HCT116 (cell line): ENCODE data around the gene ZNF91. TPM values are rescaled to one million over a fixed set of nuclear protein-coding genes. Genes with fewer than 3 reads are reported as not detected.
A peak's percentile ranks its signal among the peaks of the same experiment; 100 is the strongest.

Experiments used
- ATAC-seq: fragments of 200-7000 bp; cut with Tn5 transposase; 2 replicates; pipeline ENCODE4 v1.9.1; 2020; ENCODE audit warnings: mild to moderate bottlenecking, moderate library complexity
- BruUV-seq: library from RNA; stranded (reverse); fragments of 400-500 nt; replicated peaks from 2 replicates; lab custom pipeline; 2021; lab: Mats Ljungman, UMichigan
- CTCF ChIA-PET: fragments of 300-600 bp; sonication (Branson Sonifier 250); formaldehyde crosslinking; loops from one replicate; lab custom pipeline; 2021; ENCODE audit warnings: antibody characterized with exemption; lab: Charles Lee
- POLR2A ChIA-PET: fragments of 300-600, 350-600 bp; sonication (Branson Sonifier 250); formaldehyde crosslinking; loops from one replicate; lab custom pipeline; 2021; ENCODE audit warnings: antibody characterized with exemption; lab: Charles Lee
- RAD21 ChIA-PET, 2 experiments: fragments of 300-600 bp; sonication (Branson Sonifier 250); formaldehyde crosslinking; loops; one replicate each; lab custom pipeline; 2023; ENCODE audit warnings: low total read pairs in 2 of 2; ENCODE audit not compliant: uncharacterized antibody in 2 of 2, unreplicated experiment in 2 of 2, low non-redundant PET in 1 of 2; lab: Charles Lee
- DNase-seq: peaks from one replicate; pipeline ENCODE4 v3.0.0-alpha.2; 2010; ENCODE audit warnings: low read depth, low spot score
- H2AFZ ChIP-seq: fragments of 200-600 bp; shearing (Covaris generic), sonication (generic); 2 replicates; pipeline ENCODE4 v1.6.1; 2017; ENCODE audit warnings: low read depth, mixed run types, mixed read lengths, antibody characterized with exemption, low read length; ENCODE audit not compliant: poor library complexity, severe bottlenecking
- H3K27ac ChIP-seq: 2 replicates; pipeline ENCODE4 v1.5.1; 2012; ENCODE audit warnings: low read depth, low read length
- H3K27me3 ChIP-seq: fragments of 200-600 bp; sonication (generic); 2 replicates; pipeline ENCODE4 v1.6.1; 2016; ENCODE audit warnings: mixed run types, low read length, mixed read lengths; ENCODE audit not compliant: insufficient read depth
- H3K36me3 ChIP-seq, 2 experiments: fragments of 200-500 bp in 1 of 2; fragments of 200-600 bp in 1 of 2; sonication (Bioruptor generic) in 1 of 2; sonication (generic) in 1 of 2; 2 replicates each; pipeline versions ENCODE4 v1.5.1 to v1.6.1; 2014 to 2016; ENCODE audit warnings: low read length in 2 of 2, inconsistent platforms in 1 of 2, mixed read lengths in 1 of 2, mixed run types in 1 of 2; ENCODE audit not compliant: insufficient read depth in 2 of 2, control insufficient read depth in 1 of 2
- H3K4me1 ChIP-seq, 2 experiments: fragments of 200-600 bp in 1 of 2; sonication (generic) in 1 of 2; 2 replicates each; pipeline versions ENCODE4 v1.5.1 to v1.6.1; 2012 to 2017; ENCODE audit warnings: low read length in 2 of 2, inconsistent platforms in 1 of 2, mild to moderate bottlenecking in 1 of 2, mixed read lengths in 1 of 2, mixed run types in 1 of 2, moderate library complexity in 1 of 2; ENCODE audit not compliant: insufficient read depth in 2 of 2, control insufficient read depth in 1 of 2
- H3K4me2 ChIP-seq: fragments of 200-600 bp; sonication (generic); 2 replicates; pipeline ENCODE4 v1.6.1; 2017; ENCODE audit warnings: mixed run types, low read length, mixed read lengths
- H3K4me3 ChIP-seq, 2 experiments: fragments of 200-600 bp in 1 of 2; sonication (generic) in 1 of 2; replicated peaks in 1 of 2; 2 replicates each; pipeline ENCODE4 v1.5.1; 2011 to 2016; ENCODE audit warnings: low read length in 2 of 2, control low read depth in 1 of 2, low read depth in 1 of 2, mild to moderate bottlenecking in 1 of 2, mixed read lengths in 1 of 2, mixed run types in 1 of 2
- H3K79me2 ChIP-seq: fragments of 200-600 bp; sonication (generic); 2 replicates; pipeline ENCODE4 v1.6.1; 2017; ENCODE audit warnings: mild to moderate bottlenecking, mixed run types, low read length, moderate library complexity, mixed read lengths; ENCODE audit not compliant: insufficient read depth
- H3K9ac ChIP-seq: fragments of 200-600 bp; sonication (generic); 2 replicates; pipeline ENCODE4 v1.6.1; 2016; ENCODE audit warnings: low read length, mixed read lengths
- H3K9me2 ChIP-seq: fragments of 200-600 bp; sonication (generic), shearing (Covaris generic); 2 replicates; pipeline ENCODE4 v1.6.1; 2017; ENCODE audit warnings: mixed run types, mild to moderate bottlenecking, moderate library complexity; ENCODE audit not compliant: insufficient read depth
- H3K9me3 ChIP-seq, 2 experiments: fragments of 200-500 bp in 1 of 2; fragments of 200-600 bp in 1 of 2; sonication (Bioruptor generic) in 1 of 2; sonication (generic) in 1 of 2; 2 replicates each; pipeline ENCODE4 v1.6.1; 2014 to 2017; ENCODE audit warnings: low read length in 2 of 2, mixed read lengths in 2 of 2, inconsistent platforms in 1 of 2, low read depth in 1 of 2, mild to moderate bottlenecking in 1 of 2, mixed run types in 1 of 2, moderate library complexity in 1 of 2; ENCODE audit not compliant: control insufficient read depth in 1 of 2, insufficient read depth in 1 of 2
- H4K20me1 ChIP-seq: fragments of 200-600 bp; sonication (generic), shearing (Covaris generic); 2 replicates; pipeline ENCODE4 v1.6.1; 2017; ENCODE audit warnings: mixed run types, mild to moderate bottlenecking, moderate library complexity; ENCODE audit not compliant: insufficient read depth
- CBX3 ChIP-seq: IDR thresholded peaks from 2 replicates; pipeline ENCODE4 v1.6.1; 2012; ENCODE audit warnings: low read depth
- POLR2A ChIP-seq: IDR thresholded peaks from 2 replicates; pipeline ENCODE4 v1.7.0; 2011; ENCODE audit warnings: borderline replicate concordance; ENCODE audit not compliant: insufficient read depth, insufficient read length; ENCODE audit errors: extremely low read depth
- POLR2AphosphoS5 ChIP-seq: IDR thresholded peaks from 2 replicates; pipeline ENCODE4 v1.6.1; 2011; ENCODE audit warnings: mild to moderate bottlenecking, low read depth, low read length, moderate library complexity
- RAD21 ChIP-seq: IDR thresholded peaks from 2 replicates; pipeline ENCODE4 v1.6.1; 2012; ENCODE audit warnings: low read depth, mild to moderate bottlenecking
- YY1 ChIP-seq: IDR thresholded peaks from 2 replicates; pipeline ENCODE4 v1.6.1; 2011; ENCODE audit warnings: low read length, low read depth, moderate library complexity, mild to moderate bottlenecking; ENCODE audit not compliant: insufficient replicate concordance; ENCODE audit errors: extremely low read depth
- intact Hi-C: fragments of 100-400 bp; cut with micrococcal nuclease; formaldehyde crosslinking; loops from 2 replicates; pipeline ENCODE4 v1.10.0; 2022
- total RNA-seq: library from RNA; stranded (reverse); gene quantifications from one replicate; pipeline ENCODE4 v1.2.1, GENCODE V29; 2021; ENCODE audit not compliant: unreplicated experiment
- TF ChIP-seq, protein P1 (sequence below): IDR thresholded peaks from 2 replicates; pipeline ENCODE4 v1.6.1; 2012; ENCODE audit warnings: low read depth
- TF ChIP-seq, protein P2 (sequence below), 3 experiments: fragments of 200-600 bp in 1 of 3; sonication (generic) in 1 of 3; IDR thresholded peaks in 2 of 3; conservative IDR thresholded peaks in 1 of 3; 2 replicates each; pipeline ENCODE4 v1.5.1; 2012 to 2017; ENCODE audit warnings: low read depth in 2 of 3, low read length in 2 of 3, antibody characterized with exemption in 1 of 3, borderline replicate concordance in 1 of 3, control low read depth in 1 of 3, mild to moderate bottlenecking in 1 of 3, mixed read lengths in 1 of 3, mixed run types in 1 of 3, moderate library complexity in 1 of 3; ENCODE audit not compliant: insufficient read depth in 1 of 3

The ZNF91 gene
- total RNA-seq, 1 experiment from 2014 or later: 12.3 TPM

DNA sequence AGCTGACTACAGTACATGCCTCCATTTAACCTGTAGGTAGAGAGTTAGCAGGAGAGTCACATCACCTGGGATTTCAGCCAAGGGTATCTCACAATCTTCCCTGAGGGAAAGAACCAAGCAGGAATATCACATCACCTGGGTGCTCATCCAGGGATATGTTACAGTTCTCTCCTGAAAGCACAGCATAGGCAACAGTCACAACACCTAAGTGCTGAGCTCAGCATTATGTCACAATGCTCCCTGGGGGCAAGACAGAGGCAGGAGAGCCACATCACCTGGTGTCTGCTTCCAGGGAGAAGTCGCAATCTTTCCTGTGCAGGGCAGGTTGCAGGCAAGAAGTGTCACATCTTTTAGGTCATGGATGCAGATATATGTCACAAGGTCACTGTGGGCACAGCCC is 9.4 kb upstream of the ZNF91 start:
- TF ChIP-seq RAD21 (no peak), POLR2AphosphoS5 (no peak)
- RAD21 ChIA-PET: no interaction called here
- peaks cover 0 to 11% of the 10 kb centered on the region in 2 experiments; a peak in 2 of 4 replicates for H3K9me3 ChIP-seq
- ATAC-seq: no peak
- H3K27ac ChIP-seq: no peak overlapping the region
- H3K27me3 ChIP-seq: no peaks in the 10 kb centered on the region
- no peak overlapping the region for H3K9ac ChIP-seq
- H3K4me2 ChIP-seq: no peak overlapping the region
- no peak for DNase-seq
- H3K4me3 ChIP-seq: no peak overlapping the region
- no peaks in the 10 kb centered on the region for H3K36me3 ChIP-seq
- no peak overlapping the region for H2AFZ ChIP-seq
- intact Hi-C loops: no loop called here
- no peaks in the 10 kb centered on the region for H3K4me1 ChIP-seq
- POLR2A ChIA-PET: no interaction called here
- H3K79me2 ChIP-seq: no peaks in the 10 kb centered on the region
- H4K20me1 ChIP-seq: no peaks in the 10 kb centered on the region
- BruUV-seq: no TSS peak
- CTCF ChIA-PET: no interaction called here
- H3K9me2 ChIP-seq: no peaks in the 10 kb centered on the region

DNA sequence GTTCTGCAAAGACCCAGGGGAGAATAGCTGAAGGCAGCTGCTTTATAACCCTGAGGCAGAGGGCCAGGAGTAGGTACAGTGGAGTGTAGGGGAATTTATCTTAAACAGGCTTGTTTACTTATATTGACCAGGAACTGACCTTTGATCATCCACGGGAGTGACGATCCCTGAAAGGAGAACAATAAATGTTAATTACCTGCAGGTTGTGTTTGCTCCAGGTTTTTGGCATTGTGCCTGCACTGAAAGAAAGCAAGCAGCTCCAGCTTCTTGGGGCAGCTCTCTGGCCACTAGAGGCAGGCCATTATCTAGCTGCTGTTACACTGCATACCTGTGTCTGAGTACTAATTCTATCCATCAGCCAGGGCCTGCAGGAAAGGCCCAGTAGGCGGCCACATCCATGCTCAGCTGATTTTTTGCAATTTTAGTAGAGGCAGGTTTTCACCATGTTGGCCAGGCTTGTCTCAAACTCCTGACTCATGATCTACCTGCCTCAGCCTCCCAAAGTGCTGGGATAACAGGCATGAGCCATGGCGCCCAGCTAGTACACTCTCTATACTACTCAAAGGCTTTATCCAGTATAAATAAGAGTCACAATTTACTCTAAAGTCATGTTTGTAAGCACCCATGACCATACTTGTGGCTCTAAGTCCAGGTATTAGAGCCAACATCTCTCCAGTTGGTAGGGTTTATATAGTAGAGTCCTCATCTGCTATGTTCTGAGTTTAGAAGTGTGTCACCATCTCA is 8.5 kb upstream of the ZNF91 start:
- no peaks in the 10 kb centered on the region for H3K4me1 ChIP-seq
- no peak for ATAC-seq
- no peak overlapping the region for H3K9ac ChIP-seq
- no peak overlapping the region for H2AFZ ChIP-seq
- H3K36me3 ChIP-seq: no peaks in the 10 kb centered on the region
- ChIA-PET CTCF (no interaction called here), RAD21 (no interaction called here), POLR2A (no interaction called here)
- intact Hi-C loops: no loop called here
- H3K9me3 ChIP-seq: peaks cover 0 to 11% of the 10 kb centered on the region in 2 experiments; a peak in 2 of 4 replicates
- H3K4me3 ChIP-seq: no peak overlapping the region
- H3K27ac ChIP-seq: no peak overlapping the region
- BruUV-seq: no TSS peak
- no peaks in the 10 kb centered on the region for H3K27me3 ChIP-seq
- H4K20me1 ChIP-seq: no peaks in the 10 kb centered on the region
- no peak for DNase-seq
- H3K9me2 ChIP-seq: no peaks in the 10 kb centered on the region
- TF ChIP-seq, protein P1, sequence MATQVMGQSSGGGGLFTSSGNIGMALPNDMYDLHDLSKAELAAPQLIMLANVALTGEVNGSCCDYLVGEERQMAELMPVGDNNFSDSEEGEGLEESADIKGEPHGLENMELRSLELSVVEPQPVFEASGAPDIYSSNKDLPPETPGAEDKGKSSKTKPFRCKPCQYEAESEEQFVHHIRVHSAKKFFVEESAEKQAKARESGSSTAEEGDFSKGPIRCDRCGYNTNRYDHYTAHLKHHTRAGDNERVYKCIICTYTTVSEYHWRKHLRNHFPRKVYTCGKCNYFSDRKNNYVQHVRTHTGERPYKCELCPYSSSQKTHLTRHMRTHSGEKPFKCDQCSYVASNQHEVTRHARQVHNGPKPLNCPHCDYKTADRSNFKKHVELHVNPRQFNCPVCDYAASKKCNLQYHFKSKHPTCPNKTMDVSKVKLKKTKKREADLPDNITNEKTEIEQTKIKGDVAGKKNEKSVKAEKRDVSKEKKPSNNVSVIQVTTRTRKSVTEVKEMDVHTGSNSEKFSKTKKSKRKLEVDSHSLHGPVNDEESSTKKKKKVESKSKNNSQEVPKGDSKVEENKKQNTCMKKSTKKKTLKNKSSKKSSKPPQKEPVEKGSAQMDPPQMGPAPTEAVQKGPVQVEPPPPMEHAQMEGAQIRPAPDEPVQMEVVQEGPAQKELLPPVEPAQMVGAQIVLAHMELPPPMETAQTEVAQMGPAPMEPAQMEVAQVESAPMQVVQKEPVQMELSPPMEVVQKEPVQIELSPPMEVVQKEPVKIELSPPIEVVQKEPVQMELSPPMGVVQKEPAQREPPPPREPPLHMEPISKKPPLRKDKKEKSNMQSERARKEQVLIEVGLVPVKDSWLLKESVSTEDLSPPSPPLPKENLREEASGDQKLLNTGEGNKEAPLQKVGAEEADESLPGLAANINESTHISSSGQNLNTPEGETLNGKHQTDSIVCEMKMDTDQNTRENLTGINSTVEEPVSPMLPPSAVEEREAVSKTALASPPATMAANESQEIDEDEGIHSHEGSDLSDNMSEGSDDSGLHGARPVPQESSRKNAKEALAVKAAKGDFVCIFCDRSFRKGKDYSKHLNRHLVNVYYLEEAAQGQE: no peak
- TF ChIP-seq CBX3 (no peak), POLR2A (no peak), YY1 (no peak)
- TF ChIP-seq, protein P2, sequence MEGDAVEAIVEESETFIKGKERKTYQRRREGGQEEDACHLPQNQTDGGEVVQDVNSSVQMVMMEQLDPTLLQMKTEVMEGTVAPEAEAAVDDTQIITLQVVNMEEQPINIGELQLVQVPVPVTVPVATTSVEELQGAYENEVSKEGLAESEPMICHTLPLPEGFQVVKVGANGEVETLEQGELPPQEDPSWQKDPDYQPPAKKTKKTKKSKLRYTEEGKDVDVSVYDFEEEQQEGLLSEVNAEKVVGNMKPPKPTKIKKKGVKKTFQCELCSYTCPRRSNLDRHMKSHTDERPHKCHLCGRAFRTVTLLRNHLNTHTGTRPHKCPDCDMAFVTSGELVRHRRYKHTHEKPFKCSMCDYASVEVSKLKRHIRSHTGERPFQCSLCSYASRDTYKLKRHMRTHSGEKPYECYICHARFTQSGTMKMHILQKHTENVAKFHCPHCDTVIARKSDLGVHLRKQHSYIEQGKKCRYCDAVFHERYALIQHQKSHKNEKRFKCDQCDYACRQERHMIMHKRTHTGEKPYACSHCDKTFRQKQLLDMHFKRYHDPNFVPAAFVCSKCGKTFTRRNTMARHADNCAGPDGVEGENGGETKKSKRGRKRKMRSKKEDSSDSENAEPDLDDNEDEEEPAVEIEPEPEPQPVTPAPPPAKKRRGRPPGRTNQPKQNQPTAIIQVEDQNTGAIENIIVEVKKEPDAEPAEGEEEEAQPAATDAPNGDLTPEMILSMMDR (IDR thresholded peaks at IDR 0.05 in 2 of 3, conservative IDR thresholded peaks at IDR 0.05 in 1 of 3; ENCODE audit: borderline replicate concordance in 1 of 3, insufficient read depth in 1 of 3, low read depth in 2 of 3, low read length in 2 of 3): 0 out of 6 replicates have a peak, but pooled peaks of 1 of the 3 experiments have one; percentile 4
- H3K79me2 ChIP-seq: no peaks in the 10 kb centered on the region
- no peak overlapping the region for H3K4me2 ChIP-seq
